Parathyroid adenoma (tissue), 2 donors: ENCODE data around the gene LMO1.

Experiments used
- H2AFZ ChIP-seq: fragments of 300-600 bp; sonication (generic); one replicate; pipeline ENCODE4 v1.7.0; 2017; ENCODE audit warnings: antibody characterized with exemption, mild to moderate bottlenecking
- H3K27ac ChIP-seq: fragments of 300-600 bp; sonication (generic); one replicate; pipeline ENCODE4 v1.7.0; 2017
- H3K27me3 ChIP-seq: fragments of 300-600 bp; sonication (generic); one replicate; pipeline ENCODE4 v1.7.0; 2017; ENCODE audit warnings: low read length; ENCODE audit not compliant: control insufficient read depth, insufficient read depth
- H3K36me3 ChIP-seq: fragments of 300-600 bp; sonication (generic); one replicate; pipeline ENCODE4 v1.7.0; 2017; ENCODE audit warnings: low read length; ENCODE audit not compliant: control insufficient read depth, insufficient read depth
- H3K4me1 ChIP-seq: fragments of 300-600 bp; sonication (generic); one replicate; pipeline ENCODE4 v1.7.0; 2017; ENCODE audit warnings: control low read depth
- H3K4me2 ChIP-seq: fragments of 300-600 bp; sonication (generic); one replicate; pipeline ENCODE4 v1.7.0; 2017; ENCODE audit warnings: low read length
- H3K4me3 ChIP-seq: fragments of 300-600 bp; sonication (generic); one replicate; pipeline ENCODE4 v1.7.0; 2017; ENCODE audit warnings: low read depth, low read length
- H3K79me2 ChIP-seq: fragments of 300-600 bp; sonication (generic); one replicate; pipeline ENCODE4 v1.7.0; 2017; ENCODE audit warnings: control low read depth
- H3K9ac ChIP-seq: fragments of 300-600 bp; sonication (generic); one replicate; pipeline ENCODE4 v1.7.0; 2017; ENCODE audit warnings: mild to moderate bottlenecking
- H3K9me3 ChIP-seq: fragments of 300-600 bp; sonication (generic); one replicate; pipeline ENCODE4 v1.7.0; 2017; ENCODE audit warnings: low read length; ENCODE audit not compliant: control insufficient read depth
- TF ChIP-seq, protein P1 (sequence below): fragments of 300-600 bp; sonication (generic); IDR thresholded peaks from one replicate; pipeline ENCODE4 v1.7.0; 2017; ENCODE audit warnings: antibody characterized with exemption, mild to moderate bottlenecking
- donor health status: primary hyperparathyroidism.

LMO1 gene

DNA sequence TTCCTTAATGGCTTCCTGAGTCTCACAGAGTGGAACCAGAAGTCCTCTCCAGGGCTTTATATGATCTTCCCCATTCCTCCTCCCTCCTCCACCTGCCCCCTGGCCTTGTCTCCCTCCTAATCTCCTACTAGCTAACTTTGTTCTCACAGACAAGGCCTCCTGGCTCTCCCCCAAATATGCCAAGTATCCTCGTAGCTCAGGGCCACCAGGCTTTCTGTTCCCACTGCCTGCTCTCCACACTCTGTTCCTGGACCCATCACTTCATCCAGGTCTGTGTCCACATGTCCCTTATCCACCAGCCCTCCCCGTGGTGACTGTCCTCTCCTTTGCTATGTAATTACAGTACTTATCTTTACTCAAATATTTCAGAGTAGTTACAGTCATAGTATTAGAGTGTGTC is 23.2 kb upstream of the LMO1 start:
- no peaks in the 10 kb centered on the region for H3K9me3 ChIP-seq
- no peak overlapping the region for H3K4me2 ChIP-seq
- no peak overlapping the region for H3K4me3 ChIP-seq
- no peak overlapping the region for H2AFZ ChIP-seq
- H3K4me1 ChIP-seq, result no peaks in the 10 kb centered on the region
- no peaks in the 10 kb centered on the region for H3K27me3 ChIP-seq
- TF ChIP-seq, protein P1, sequence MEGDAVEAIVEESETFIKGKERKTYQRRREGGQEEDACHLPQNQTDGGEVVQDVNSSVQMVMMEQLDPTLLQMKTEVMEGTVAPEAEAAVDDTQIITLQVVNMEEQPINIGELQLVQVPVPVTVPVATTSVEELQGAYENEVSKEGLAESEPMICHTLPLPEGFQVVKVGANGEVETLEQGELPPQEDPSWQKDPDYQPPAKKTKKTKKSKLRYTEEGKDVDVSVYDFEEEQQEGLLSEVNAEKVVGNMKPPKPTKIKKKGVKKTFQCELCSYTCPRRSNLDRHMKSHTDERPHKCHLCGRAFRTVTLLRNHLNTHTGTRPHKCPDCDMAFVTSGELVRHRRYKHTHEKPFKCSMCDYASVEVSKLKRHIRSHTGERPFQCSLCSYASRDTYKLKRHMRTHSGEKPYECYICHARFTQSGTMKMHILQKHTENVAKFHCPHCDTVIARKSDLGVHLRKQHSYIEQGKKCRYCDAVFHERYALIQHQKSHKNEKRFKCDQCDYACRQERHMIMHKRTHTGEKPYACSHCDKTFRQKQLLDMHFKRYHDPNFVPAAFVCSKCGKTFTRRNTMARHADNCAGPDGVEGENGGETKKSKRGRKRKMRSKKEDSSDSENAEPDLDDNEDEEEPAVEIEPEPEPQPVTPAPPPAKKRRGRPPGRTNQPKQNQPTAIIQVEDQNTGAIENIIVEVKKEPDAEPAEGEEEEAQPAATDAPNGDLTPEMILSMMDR, result no peak
- H3K9ac ChIP-seq, result no peak overlapping the region
- H3K79me2 ChIP-seq, result no peaks in the 10 kb centered on the region
- H3K27ac ChIP-seq, result no peak overlapping the region
- no peaks in the 10 kb centered on the region for H3K36me3 ChIP-seq

DNA sequence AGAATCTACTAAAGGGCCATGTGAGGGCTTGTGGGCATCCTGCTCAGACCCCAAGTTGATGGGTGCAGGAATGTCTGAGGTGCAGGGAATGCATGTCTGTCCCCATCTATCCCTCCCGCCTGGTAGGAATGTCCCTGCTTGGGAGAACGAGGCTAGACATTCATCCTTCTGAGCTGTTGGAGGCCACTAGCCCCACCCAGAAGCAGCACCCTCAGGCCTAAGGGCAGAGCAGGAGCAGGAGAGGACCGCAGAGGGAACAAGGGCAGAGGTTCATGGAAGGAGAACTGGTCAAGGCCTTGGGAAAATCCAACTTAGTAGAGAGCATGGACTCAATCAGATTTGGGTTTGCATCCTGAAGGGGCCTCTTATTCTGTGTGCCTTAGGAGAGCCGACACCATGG is 22.1 kb upstream of the LMO1 start:
- H3K4me1 ChIP-seq, result no peaks in the 10 kb centered on the region
- H3K4me2 ChIP-seq, result no peak overlapping the region
- H3K36me3 ChIP-seq, result no peaks in the 10 kb centered on the region
- no peaks in the 10 kb centered on the region for H3K27me3 ChIP-seq
- TF ChIP-seq, protein P1, result no peak
- no peaks in the 10 kb centered on the region for H3K79me2 ChIP-seq
- no peaks in the 10 kb centered on the region for H3K9me3 ChIP-seq
- no peak overlapping the region for H3K27ac ChIP-seq
- H3K9ac ChIP-seq, result no peak overlapping the region
- no peak overlapping the region for H2AFZ ChIP-seq
- H3K4me3 ChIP-seq, result no peak overlapping the region

DNA sequence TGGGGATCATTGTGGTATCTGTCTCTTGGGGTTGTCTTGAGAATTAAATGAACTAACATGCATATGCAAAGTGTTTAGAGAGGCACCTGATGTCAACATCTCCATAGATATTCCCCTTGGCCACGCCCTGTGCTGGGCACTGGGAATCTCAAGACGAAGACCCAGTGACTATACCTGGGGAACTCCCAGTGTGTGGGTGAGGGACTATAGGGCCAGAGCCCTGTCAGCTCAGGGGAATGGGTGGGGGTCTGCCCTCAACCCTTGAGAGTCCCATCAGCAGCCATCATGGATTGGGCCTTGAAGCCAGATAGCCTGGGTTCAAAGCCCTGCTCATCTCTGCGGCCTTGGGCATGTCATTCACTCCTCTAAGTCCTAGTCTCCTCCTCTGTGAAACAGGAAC is 21.6 kb upstream of the LMO1 start:
- TF ChIP-seq, protein P1, result no peak
- no peak overlapping the region for H3K4me3 ChIP-seq
- no peak overlapping the region for H3K9ac ChIP-seq
- H2AFZ ChIP-seq, result no peak overlapping the region
- no peaks in the 10 kb centered on the region for H3K79me2 ChIP-seq
- H3K4me2 ChIP-seq, result no peak overlapping the region
- no peaks in the 10 kb centered on the region for H3K27me3 ChIP-seq
- no peaks in the 10 kb centered on the region for H3K36me3 ChIP-seq
- no peaks in the 10 kb centered on the region for H3K9me3 ChIP-seq
- no peak overlapping the region for H3K27ac ChIP-seq
- H3K4me1 ChIP-seq, result no peaks in the 10 kb centered on the region

DNA sequence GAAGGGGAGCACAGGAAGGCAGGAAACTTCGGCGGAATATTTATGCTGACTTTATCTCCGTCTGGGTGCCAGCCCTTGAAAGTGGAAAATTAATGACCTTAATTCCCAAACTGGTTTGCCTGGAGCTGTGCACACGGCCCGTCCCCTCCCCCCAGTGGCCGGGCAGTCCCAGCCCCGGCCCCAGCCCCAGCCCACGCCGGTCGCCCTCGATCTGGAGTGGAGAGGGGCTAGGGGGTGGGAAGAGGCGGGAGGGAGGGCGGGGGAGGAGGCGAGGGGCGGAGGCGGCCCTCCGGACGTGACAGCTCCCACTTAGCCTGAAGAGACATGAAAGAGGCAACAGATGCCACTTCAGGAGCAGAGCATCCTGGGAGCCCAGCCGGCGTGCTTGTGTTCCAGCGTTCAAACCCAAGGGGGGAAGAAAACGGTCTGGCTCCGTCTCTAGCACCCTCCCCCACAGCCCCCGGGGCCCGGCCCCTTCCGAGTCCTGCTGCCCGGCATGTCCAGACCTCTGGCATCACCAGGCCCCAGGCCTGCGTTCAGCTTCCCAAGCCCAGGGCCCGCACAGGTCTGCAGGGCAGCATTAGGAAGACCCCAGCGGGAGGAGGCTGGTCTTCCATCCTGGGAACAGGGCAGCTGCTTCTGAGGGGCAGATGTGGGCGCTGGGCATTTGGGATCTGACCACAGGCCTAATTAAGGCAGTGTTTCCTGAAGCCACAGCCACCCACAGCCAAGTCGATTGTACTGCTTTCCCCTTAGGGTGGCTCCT is 20.0 kb upstream of the LMO1 start:
- Histone ChIP-seq H3K9me3 (no peaks in the 10 kb centered on the region), H3K9ac (no peak overlapping the region), H3K4me3 (no peak overlapping the region), H3K79me2 (no peaks in the 10 kb centered on the region), H3K27ac (no peak overlapping the region), H3K4me1 (no peaks in the 10 kb centered on the region), H3K27me3 (no peaks in the 10 kb centered on the region), H2AFZ (no peak overlapping the region), H3K36me3 (no peaks in the 10 kb centered on the region), H3K4me2 (no peak overlapping the region)
- TF ChIP-seq, protein P1, result no peak

DNA sequence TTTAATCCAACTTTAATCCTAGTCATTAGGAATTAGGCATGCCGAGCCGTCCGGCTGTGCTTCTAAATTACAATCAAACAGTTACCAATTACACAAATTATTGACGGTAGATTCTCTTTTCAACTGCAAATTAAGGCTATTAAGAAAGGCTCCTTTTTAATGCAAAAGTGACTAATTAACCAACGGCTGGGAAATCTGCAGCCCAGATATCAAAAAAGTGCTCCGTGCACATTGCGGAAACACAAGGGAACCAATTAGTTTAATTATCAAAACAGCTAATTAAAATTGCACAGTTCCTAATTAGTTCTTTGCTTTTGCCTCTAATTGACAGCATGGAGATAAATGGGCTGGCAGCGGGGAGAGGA is 19.4 kb upstream of the LMO1 start:
- no peak overlapping the region for H2AFZ ChIP-seq
- no peaks in the 10 kb centered on the region for H3K9me3 ChIP-seq
- no peak overlapping the region for H3K9ac ChIP-seq
- no peaks in the 10 kb centered on the region for H3K36me3 ChIP-seq
- TF ChIP-seq, protein P1, result no peak
- no peak overlapping the region for H3K4me3 ChIP-seq
- H3K27ac ChIP-seq, result no peak overlapping the region
- H3K4me1 ChIP-seq, result no peaks in the 10 kb centered on the region
- no peak overlapping the region for H3K4me2 ChIP-seq
- H3K27me3 ChIP-seq, result no peaks in the 10 kb centered on the region
- H3K79me2 ChIP-seq, result no peaks in the 10 kb centered on the region
